Tracheal epithelial cell (primary cell): ENCODE measurements around the gene DBNDD1. TPM values are rescaled to one million over a fixed set of nuclear protein-coding genes. Genes with fewer than 3 reads are reported as not detected.

Experiments used
- total RNA-seq: library from RNA; depleted of rRNA; stranded (reverse); fragments of >200 nt; gene quantifications from 2 replicates; pipeline ENCODE4 v1.2.1, GENCODE V29; 2014

Gene DBNDD1, protein sequence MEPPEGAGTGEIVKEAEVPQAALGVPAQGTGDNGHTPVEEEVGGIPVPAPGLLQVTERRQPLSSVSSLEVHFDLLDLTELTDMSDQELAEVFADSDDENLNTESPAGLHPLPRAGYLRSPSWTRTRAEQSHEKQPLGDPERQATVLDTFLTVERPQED
- 4.7 and 7.5 TPM in 2 replicates for total RNA-seq

GRCh38 chr16:90018652-90019542 lies at the start of gene DBNDD1:
TSS of gene DBNDD1 (minus strand) at chr16:90019456. CDS start at chr16:90019341, 115 bp downstream.

Other genes with a start within 250 kb of the DBNDD1 start
- 0.85 and 6.3 TPM in 2 replicates for gene FANCA, start 202.8 kb downstream of the DBNDD1 start, total RNA-seq
- gene SPIRE2, start 191.0 kb downstream of the DBNDD1 start, total RNA-seq, result 1.1 and 2.4 TPM in 2 replicates
- 68.2 and 149 TPM in 2 replicates for gene TCF25, start 145.9 kb downstream of the DBNDD1 start, total RNA-seq
- 1.2 and 1.9 TPM in 2 replicates for gene MC1R, start 100.6 kb downstream of the DBNDD1 start, total RNA-seq
- gene TUBB3, start 96.1 kb downstream of the DBNDD1 start, total RNA-seq, result 7.0 and 361 TPM in 2 replicates
- 53.9 and 67.0 TPM in 2 replicates for gene DEF8, start 70.7 kb downstream of the DBNDD1 start, total RNA-seq
- not detected in 2 replicates for gene PRDM7, start 57.9 kb upstream of the DBNDD1 start, total RNA-seq